Measurements from ENCODE around the gene AHCTF1.
"Not testable (repeated sequence)": the region's sequence is repeated elsewhere in the genome, so short reads cannot be mapped to it uniquely, and the experiment has no call there.

Gene AHCTF1

GRCh38 chr1:246923900-246924299, 7.8 kb downstream of the AHCTF1 start:
- Histone ChIP-seq H3K4me1 (ENCODE audit: control insufficient read depth in 1 of 2, insufficient read depth in 2 of 2, low read length in 2 of 2) (no peaks in the 10 kb centered on the region), H3K27me3 (ENCODE audit: control insufficient read depth in 1 of 2, insufficient read depth in 2 of 2, low read length in 2 of 2) (no peaks in the 10 kb centered on the region), H3K9ac (ENCODE audit: low read depth in 1 of 2, low read length in 2 of 2) (no peak overlapping the region), H3K4me3 (ENCODE audit: low read depth in 1 of 2, low read length in 2 of 2) (no peak overlapping the region), H3K9me3 (ENCODE audit: control insufficient read depth in 1 of 2, low read length in 2 of 2) (no peaks in the 10 kb centered on the region), H3K27ac (ENCODE audit: low read depth, low read length) (no peak overlapping the region), H3K36me3 (ENCODE audit: control insufficient read depth in 1 of 2, insufficient read depth in 2 of 2, low read length in 2 of 2) (peaks cover 0 to 4% of the 10 kb centered on the region in 2 donors)

GRCh38 chr1:246923482-246923881, 8.3 kb downstream of the AHCTF1 start:
- Histone ChIP-seq H3K27ac (ENCODE audit: low read depth, low read length) (no peak overlapping the region), H3K36me3 (ENCODE audit: control insufficient read depth in 1 of 2, insufficient read depth in 2 of 2, low read length in 2 of 2) (peaks cover 0 to 4% of the 10 kb centered on the region in 2 donors), H3K9ac (ENCODE audit: low read depth in 1 of 2, low read length in 2 of 2) (no peak overlapping the region), H3K4me3 (ENCODE audit: low read depth in 1 of 2, low read length in 2 of 2) (no peak overlapping the region), H3K9me3 (ENCODE audit: control insufficient read depth in 1 of 2, low read length in 2 of 2) (no peaks in the 10 kb centered on the region), H3K27me3 (ENCODE audit: control insufficient read depth in 1 of 2, insufficient read depth in 2 of 2, low read length in 2 of 2) (no peaks in the 10 kb centered on the region), H3K4me1 (ENCODE audit: control insufficient read depth in 1 of 2, insufficient read depth in 2 of 2, low read length in 2 of 2) (no peaks in the 10 kb centered on the region)

- H3K27ac ChIP-seq (ENCODE audit: low read depth, low read length): no peak overlapping the region
- H3K9me3 ChIP-seq (ENCODE audit: control insufficient read depth in 1 of 2, low read length in 2 of 2): no peaks in the 10 kb centered on the region
- peaks cover 0 to 4% of the 10 kb centered on the region in 2 donors for H3K4me1 ChIP-seq (ENCODE audit: control insufficient read depth in 1 of 2, insufficient read depth in 2 of 2, low read length in 2 of 2)
- no peak overlapping the region for H3K4me3 ChIP-seq (ENCODE audit: low read depth in 1 of 2, low read length in 2 of 2)
- H3K27me3 ChIP-seq (ENCODE audit: control insufficient read depth in 1 of 2, insufficient read depth in 2 of 2, low read length in 2 of 2): no peaks in the 10 kb centered on the region
- H3K9ac ChIP-seq (ENCODE audit: low read depth in 1 of 2, low read length in 2 of 2): no peak overlapping the region
- H3K36me3 ChIP-seq (ENCODE audit: control insufficient read depth in 1 of 2, insufficient read depth in 2 of 2, low read length in 2 of 2): peaks cover 6 to 15% of the 10 kb centered on the region in 2 donors
Observed at GRCh38 chr1:246921481-246921880, 10.3 kb downstream of the AHCTF1 start.

- H3K4me3 ChIP-seq (ENCODE audit: low read depth in 1 of 2, low read length in 2 of 2): no peak overlapping the region
- H3K27ac ChIP-seq (ENCODE audit: low read depth, low read length): no peak overlapping the region
- peaks cover 0 to 4% of the 10 kb centered on the region in 2 donors for H3K4me1 ChIP-seq (ENCODE audit: control insufficient read depth in 1 of 2, insufficient read depth in 2 of 2, low read length in 2 of 2)
- peaks cover 8 to 15% of the 10 kb centered on the region in 2 donors for H3K36me3 ChIP-seq (ENCODE audit: control insufficient read depth in 1 of 2, insufficient read depth in 2 of 2, low read length in 2 of 2)
- H3K9me3 ChIP-seq (ENCODE audit: control insufficient read depth in 1 of 2, low read length in 2 of 2): no peaks in the 10 kb centered on the region
- no peak overlapping the region for H3K9ac ChIP-seq (ENCODE audit: low read depth in 1 of 2, low read length in 2 of 2)
- H3K27me3 ChIP-seq (ENCODE audit: control insufficient read depth in 1 of 2, insufficient read depth in 2 of 2, low read length in 2 of 2): no peaks in the 10 kb centered on the region
Observed at GRCh38 chr1:246919902-246920301, 11.8 kb downstream of the AHCTF1 start.

- H3K9me3 ChIP-seq (ENCODE audit: control insufficient read depth in 1 of 2, low read length in 2 of 2); H3K27me3 ChIP-seq (ENCODE audit: control insufficient read depth in 1 of 2, insufficient read depth in 2 of 2, low read length in 2 of 2); H3K9ac ChIP-seq (ENCODE audit: low read depth in 1 of 2, low read length in 2 of 2); H3K4me3 ChIP-seq (ENCODE audit: low read depth in 1 of 2, low read length in 2 of 2); H3K27ac ChIP-seq (ENCODE audit: low read depth, low read length); H3K4me1 ChIP-seq (ENCODE audit: control insufficient read depth in 1 of 2, insufficient read depth in 2 of 2, low read length in 2 of 2): not testable (repeated sequence)
- peaks cover 21 to 28% of the 10 kb centered on the region in 2 donors for H3K36me3 ChIP-seq (ENCODE audit: control insufficient read depth in 1 of 2, insufficient read depth in 2 of 2, low read length in 2 of 2)
Observed at GRCh38 chr1:246916026-246916923, 15.5 kb downstream of the AHCTF1 start.

- Histone ChIP-seq H3K9ac (ENCODE audit: low read depth in 1 of 2, low read length in 2 of 2) (no peak overlapping the region), H3K27me3 (ENCODE audit: control insufficient read depth in 1 of 2, insufficient read depth in 2 of 2, low read length in 2 of 2) (no peaks in the 10 kb centered on the region), H3K36me3 (ENCODE audit: control insufficient read depth in 1 of 2, insufficient read depth in 2 of 2, low read length in 2 of 2) (peaks cover 15 to 40% of the 10 kb centered on the region in 2 donors), H3K4me1 (ENCODE audit: control insufficient read depth in 1 of 2, insufficient read depth in 2 of 2, low read length in 2 of 2) (peaks cover 0 to 6% of the 10 kb centered on the region in 2 donors), H3K27ac (ENCODE audit: low read depth, low read length) (no peak overlapping the region), H3K9me3 (ENCODE audit: control insufficient read depth in 1 of 2, low read length in 2 of 2) (no peaks in the 10 kb centered on the region), H3K4me3 (ENCODE audit: low read depth in 1 of 2, low read length in 2 of 2) (no peak overlapping the region)
Observed at GRCh38 chr1:246907472-246907871, 24.3 kb downstream of the AHCTF1 start.

GRCh38 chr1:246906833-246907232, 24.9 kb downstream of the AHCTF1 start:
- Histone ChIP-seq H3K9me3 (ENCODE audit: control insufficient read depth in 1 of 2, low read length in 2 of 2) (no peaks in the 10 kb centered on the region), H3K4me3 (ENCODE audit: low read depth in 1 of 2, low read length in 2 of 2) (no peak overlapping the region), H3K36me3 (ENCODE audit: control insufficient read depth in 1 of 2, insufficient read depth in 2 of 2, low read length in 2 of 2) (peaks cover 15 to 47% of the 10 kb centered on the region in 2 donors), H3K4me1 (ENCODE audit: control insufficient read depth in 1 of 2, insufficient read depth in 2 of 2, low read length in 2 of 2) (peaks cover 0 to 6% of the 10 kb centered on the region in 2 donors), H3K27ac (ENCODE audit: low read depth, low read length) (no peak overlapping the region), H3K27me3 (ENCODE audit: control insufficient read depth in 1 of 2, insufficient read depth in 2 of 2, low read length in 2 of 2) (no peaks in the 10 kb centered on the region), H3K9ac (ENCODE audit: low read depth in 1 of 2, low read length in 2 of 2) (no peak overlapping the region)

- Histone ChIP-seq H3K9me3 (ENCODE audit: control insufficient read depth in 1 of 2, low read length in 2 of 2) (no peaks in the 10 kb centered on the region), H3K36me3 (ENCODE audit: control insufficient read depth in 1 of 2, insufficient read depth in 2 of 2, low read length in 2 of 2) (peaks cover 19 to 86% of the 10 kb centered on the region in 2 donors), H3K4me1 (ENCODE audit: control insufficient read depth in 1 of 2, insufficient read depth in 2 of 2, low read length in 2 of 2) (no peaks in the 10 kb centered on the region), H3K4me3 (ENCODE audit: low read depth in 1 of 2, low read length in 2 of 2) (no peak overlapping the region), H3K27me3 (ENCODE audit: control insufficient read depth in 1 of 2, insufficient read depth in 2 of 2, low read length in 2 of 2) (no peaks in the 10 kb centered on the region), H3K9ac (ENCODE audit: low read depth in 1 of 2, low read length in 2 of 2) (no peak overlapping the region), H3K27ac (ENCODE audit: low read depth, low read length) (no peak overlapping the region)
Observed at GRCh38 chr1:246901874-246902273, 29.9 kb downstream of the AHCTF1 start.

- H3K9me3 ChIP-seq (ENCODE audit: control insufficient read depth in 1 of 2, low read length in 2 of 2): no peaks in the 10 kb centered on the region
- peaks cover 31 to 83% of the 10 kb centered on the region in 2 donors for H3K36me3 ChIP-seq (ENCODE audit: control insufficient read depth in 1 of 2, insufficient read depth in 2 of 2, low read length in 2 of 2)
- no peak overlapping the region for H3K4me3 ChIP-seq (ENCODE audit: low read depth in 1 of 2, low read length in 2 of 2)
- no peak overlapping the region for H3K27ac ChIP-seq (ENCODE audit: low read depth, low read length)
- H3K9ac ChIP-seq (ENCODE audit: low read depth in 1 of 2, low read length in 2 of 2): no peak overlapping the region
- no peaks in the 10 kb centered on the region for H3K4me1 ChIP-seq (ENCODE audit: control insufficient read depth in 1 of 2, insufficient read depth in 2 of 2, low read length in 2 of 2)
- H3K27me3 ChIP-seq (ENCODE audit: control insufficient read depth in 1 of 2, insufficient read depth in 2 of 2, low read length in 2 of 2): no peaks in the 10 kb centered on the region
Observed at GRCh38 chr1:246897302-246897701, 34.4 kb downstream of the AHCTF1 start.

- Histone ChIP-seq H3K4me3 (ENCODE audit: low read depth in 1 of 2, low read length in 2 of 2) (no peak overlapping the region), H3K27me3 (ENCODE audit: control insufficient read depth in 1 of 2, insufficient read depth in 2 of 2, low read length in 2 of 2) (no peaks in the 10 kb centered on the region), H3K27ac (ENCODE audit: low read depth, low read length) (no peak overlapping the region), H3K4me1 (ENCODE audit: control insufficient read depth in 1 of 2, insufficient read depth in 2 of 2, low read length in 2 of 2) (no peaks in the 10 kb centered on the region), H3K9me3 (ENCODE audit: control insufficient read depth in 1 of 2, low read length in 2 of 2) (no peaks in the 10 kb centered on the region), H3K36me3 (ENCODE audit: control insufficient read depth in 1 of 2, insufficient read depth in 2 of 2, low read length in 2 of 2) (peaks cover 46 to 70% of the 10 kb centered on the region in 2 donors), H3K9ac (ENCODE audit: low read depth in 1 of 2, low read length in 2 of 2) (no peak overlapping the region)
Observed at GRCh38 chr1:246893191-246893939, 38.4 kb downstream of the AHCTF1 start.
